ENCODE results near the gene EPHA6. TPM values are rescaled to one million over a fixed set of nuclear protein-coding genes. Genes with fewer than 3 reads are reported as not detected.
A peak's percentile ranks its signal among the peaks of the same experiment; 100 is the strongest.

Gene EPHA6
- total and polyA plus RNA-seq, 9 of the 15 experiments (the other 6 are each of a cell fraction or from before 2014, with no cell fraction given), result not detected

DNA sequence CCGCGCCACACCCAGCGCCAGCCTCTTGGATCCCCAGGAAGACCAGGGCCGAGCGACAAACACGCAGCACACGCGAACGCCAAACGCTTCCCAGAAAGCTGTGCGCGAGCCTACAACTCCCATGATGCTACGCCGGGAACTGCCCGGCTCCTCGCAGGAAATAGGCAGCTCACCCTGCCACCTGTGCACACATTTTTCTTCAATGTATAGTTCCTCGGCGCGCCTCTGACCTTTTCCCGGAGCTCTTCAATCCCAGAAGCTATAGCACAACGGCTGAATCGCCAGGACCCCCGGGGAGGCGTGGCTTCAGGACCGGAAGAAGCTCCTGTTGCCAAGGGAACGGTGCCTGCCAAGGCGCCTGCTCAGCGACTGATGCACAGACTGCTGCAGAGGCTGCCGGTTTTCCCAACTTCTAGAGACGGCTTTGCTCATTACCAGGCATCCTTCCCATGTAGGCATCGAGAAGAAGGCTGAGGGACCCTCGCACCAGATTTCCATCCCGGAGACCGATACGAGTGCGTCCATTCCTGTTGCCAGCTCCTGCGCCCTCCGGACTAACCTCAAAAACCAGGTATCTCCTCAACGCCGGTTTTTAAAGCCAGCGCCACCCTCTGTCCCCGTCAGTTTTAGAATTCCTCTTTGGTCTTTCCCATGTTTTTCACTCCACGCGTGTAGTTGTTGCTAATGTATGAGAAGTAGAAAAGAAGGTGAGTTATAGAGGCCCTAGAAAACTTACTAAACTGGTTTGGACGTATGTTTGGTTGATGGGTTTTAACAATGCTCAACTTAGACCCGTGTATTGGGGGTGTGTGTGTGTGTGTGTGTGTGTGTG lies 950.2 kb downstream of the EPHA6 start, which contains the start of gene ARL6 (continued):
- TF ChIP-seq ATF1 (CRISPR knock-in tag; IDR thresholded peaks at IDR 0.05), result no peak
- peak; percentile 58 for TF ChIP-seq ATF1 (tag; IDR thresholded peaks at IDR 0.05)
- peak; percentile 80 for TF ChIP-seq HCFC1 (IDR thresholded peaks at IDR 0.05; ENCODE audit: low read depth, low read length)
- TF ChIP-seq RBFOX2 (IDR thresholded peaks at IDR 0.05; ENCODE audit: low read depth, low read length), result peak; percentile 77
- TF ChIP-seq, protein P1, sequence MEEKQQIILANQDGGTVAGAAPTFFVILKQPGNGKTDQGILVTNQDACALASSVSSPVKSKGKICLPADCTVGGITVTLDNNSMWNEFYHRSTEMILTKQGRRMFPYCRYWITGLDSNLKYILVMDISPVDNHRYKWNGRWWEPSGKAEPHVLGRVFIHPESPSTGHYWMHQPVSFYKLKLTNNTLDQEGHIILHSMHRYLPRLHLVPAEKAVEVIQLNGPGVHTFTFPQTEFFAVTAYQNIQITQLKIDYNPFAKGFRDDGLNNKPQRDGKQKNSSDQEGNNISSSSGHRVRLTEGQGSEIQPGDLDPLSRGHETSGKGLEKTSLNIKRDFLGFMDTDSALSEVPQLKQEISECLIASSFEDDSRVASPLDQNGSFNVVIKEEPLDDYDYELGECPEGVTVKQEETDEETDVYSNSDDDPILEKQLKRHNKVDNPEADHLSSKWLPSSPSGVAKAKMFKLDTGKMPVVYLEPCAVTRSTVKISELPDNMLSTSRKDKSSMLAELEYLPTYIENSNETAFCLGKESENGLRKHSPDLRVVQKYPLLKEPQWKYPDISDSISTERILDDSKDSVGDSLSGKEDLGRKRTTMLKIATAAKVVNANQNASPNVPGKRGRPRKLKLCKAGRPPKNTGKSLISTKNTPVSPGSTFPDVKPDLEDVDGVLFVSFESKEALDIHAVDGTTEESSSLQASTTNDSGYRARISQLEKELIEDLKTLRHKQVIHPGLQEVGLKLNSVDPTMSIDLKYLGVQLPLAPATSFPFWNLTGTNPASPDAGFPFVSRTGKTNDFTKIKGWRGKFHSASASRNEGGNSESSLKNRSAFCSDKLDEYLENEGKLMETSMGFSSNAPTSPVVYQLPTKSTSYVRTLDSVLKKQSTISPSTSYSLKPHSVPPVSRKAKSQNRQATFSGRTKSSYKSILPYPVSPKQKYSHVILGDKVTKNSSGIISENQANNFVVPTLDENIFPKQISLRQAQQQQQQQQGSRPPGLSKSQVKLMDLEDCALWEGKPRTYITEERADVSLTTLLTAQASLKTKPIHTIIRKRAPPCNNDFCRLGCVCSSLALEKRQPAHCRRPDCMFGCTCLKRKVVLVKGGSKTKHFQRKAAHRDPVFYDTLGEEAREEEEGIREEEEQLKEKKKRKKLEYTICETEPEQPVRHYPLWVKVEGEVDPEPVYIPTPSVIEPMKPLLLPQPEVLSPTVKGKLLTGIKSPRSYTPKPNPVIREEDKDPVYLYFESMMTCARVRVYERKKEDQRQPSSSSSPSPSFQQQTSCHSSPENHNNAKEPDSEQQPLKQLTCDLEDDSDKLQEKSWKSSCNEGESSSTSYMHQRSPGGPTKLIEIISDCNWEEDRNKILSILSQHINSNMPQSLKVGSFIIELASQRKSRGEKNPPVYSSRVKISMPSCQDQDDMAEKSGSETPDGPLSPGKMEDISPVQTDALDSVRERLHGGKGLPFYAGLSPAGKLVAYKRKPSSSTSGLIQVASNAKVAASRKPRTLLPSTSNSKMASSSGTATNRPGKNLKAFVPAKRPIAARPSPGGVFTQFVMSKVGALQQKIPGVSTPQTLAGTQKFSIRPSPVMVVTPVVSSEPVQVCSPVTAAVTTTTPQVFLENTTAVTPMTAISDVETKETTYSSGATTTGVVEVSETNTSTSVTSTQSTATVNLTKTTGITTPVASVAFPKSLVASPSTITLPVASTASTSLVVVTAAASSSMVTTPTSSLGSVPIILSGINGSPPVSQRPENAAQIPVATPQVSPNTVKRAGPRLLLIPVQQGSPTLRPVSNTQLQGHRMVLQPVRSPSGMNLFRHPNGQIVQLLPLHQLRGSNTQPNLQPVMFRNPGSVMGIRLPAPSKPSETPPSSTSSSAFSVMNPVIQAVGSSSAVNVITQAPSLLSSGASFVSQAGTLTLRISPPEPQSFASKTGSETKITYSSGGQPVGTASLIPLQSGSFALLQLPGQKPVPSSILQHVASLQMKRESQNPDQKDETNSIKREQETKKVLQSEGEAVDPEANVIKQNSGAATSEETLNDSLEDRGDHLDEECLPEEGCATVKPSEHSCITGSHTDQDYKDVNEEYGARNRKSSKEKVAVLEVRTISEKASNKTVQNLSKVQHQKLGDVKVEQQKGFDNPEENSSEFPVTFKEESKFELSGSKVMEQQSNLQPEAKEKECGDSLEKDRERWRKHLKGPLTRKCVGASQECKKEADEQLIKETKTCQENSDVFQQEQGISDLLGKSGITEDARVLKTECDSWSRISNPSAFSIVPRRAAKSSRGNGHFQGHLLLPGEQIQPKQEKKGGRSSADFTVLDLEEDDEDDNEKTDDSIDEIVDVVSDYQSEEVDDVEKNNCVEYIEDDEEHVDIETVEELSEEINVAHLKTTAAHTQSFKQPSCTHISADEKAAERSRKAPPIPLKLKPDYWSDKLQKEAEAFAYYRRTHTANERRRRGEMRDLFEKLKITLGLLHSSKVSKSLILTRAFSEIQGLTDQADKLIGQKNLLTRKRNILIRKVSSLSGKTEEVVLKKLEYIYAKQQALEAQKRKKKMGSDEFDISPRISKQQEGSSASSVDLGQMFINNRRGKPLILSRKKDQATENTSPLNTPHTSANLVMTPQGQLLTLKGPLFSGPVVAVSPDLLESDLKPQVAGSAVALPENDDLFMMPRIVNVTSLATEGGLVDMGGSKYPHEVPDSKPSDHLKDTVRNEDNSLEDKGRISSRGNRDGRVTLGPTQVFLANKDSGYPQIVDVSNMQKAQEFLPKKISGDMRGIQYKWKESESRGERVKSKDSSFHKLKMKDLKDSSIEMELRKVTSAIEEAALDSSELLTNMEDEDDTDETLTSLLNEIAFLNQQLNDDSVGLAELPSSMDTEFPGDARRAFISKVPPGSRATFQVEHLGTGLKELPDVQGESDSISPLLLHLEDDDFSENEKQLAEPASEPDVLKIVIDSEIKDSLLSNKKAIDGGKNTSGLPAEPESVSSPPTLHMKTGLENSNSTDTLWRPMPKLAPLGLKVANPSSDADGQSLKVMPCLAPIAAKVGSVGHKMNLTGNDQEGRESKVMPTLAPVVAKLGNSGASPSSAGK (IDR thresholded peaks at IDR 0.05), result 0 out of 2 replicates have a peak, but pooled peaks have one; percentile 51
- TF ChIP-seq BRF1 (IDR thresholded peaks at IDR 0.05; ENCODE audit: borderline replicate concordance, extremely low read depth, insufficient read length), result no peak
- TF ChIP-seq FOXA1 (IDR thresholded peaks at IDR 0.05; ENCODE audit: borderline replicate concordance), result no peak
- no peak for TF ChIP-seq ZNF41 (CRISPR knock-in tag; conservative IDR thresholded peaks at IDR 0.05)
- TF ChIP-seq ETV1 (tag; conservative IDR thresholded peaks at IDR 0.05; ENCODE audit: low read depth), result peak; percentile 58; the same call in 1 of the 2 replicates
- TF ChIP-seq ZSCAN29 (IDR thresholded peaks at IDR 0.05), result no peak
- TF ChIP-seq ZFP30 (CRISPR knock-in tag; IDR thresholded peaks at IDR 0.05; ENCODE audit: borderline replicate concordance), result no peak
- 0 out of 2 replicates have a peak, but pooled peaks have one; percentile 30 for TF ChIP-seq EP400 (IDR thresholded peaks at IDR 0.05)
- no peak for TF ChIP-seq DNMT1 (IDR thresholded peaks at IDR 0.05)
- TF ChIP-seq, protein P2, sequence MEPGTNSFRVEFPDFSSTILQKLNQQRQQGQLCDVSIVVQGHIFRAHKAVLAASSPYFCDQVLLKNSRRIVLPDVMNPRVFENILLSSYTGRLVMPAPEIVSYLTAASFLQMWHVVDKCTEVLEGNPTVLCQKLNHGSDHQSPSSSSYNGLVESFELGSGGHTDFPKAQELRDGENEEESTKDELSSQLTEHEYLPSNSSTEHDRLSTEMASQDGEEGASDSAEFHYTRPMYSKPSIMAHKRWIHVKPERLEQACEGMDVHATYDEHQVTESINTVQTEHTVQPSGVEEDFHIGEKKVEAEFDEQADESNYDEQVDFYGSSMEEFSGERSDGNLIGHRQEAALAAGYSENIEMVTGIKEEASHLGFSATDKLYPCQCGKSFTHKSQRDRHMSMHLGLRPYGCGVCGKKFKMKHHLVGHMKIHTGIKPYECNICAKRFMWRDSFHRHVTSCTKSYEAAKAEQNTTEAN (CRISPR knock-in tag; IDR thresholded peaks at IDR 0.05), result no peak
- TF ChIP-seq, protein P3, sequence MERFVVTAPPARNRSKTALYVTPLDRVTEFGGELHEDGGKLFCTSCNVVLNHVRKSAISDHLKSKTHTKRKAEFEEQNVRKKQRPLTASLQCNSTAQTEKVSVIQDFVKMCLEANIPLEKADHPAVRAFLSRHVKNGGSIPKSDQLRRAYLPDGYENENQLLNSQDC (CRISPR knock-in tag; IDR thresholded peaks at IDR 0.05), result no peak

Measured in K562 (cell line).